Endothelial cell of umbilical vein (primary cell): ENCODE data around the gene MCFD2. TPM values are rescaled to one million over a fixed set of nuclear protein-coding genes. Genes with fewer than 3 reads are reported as not detected.

Experiments
- BruUV-seq: library from RNA; stranded (reverse); fragments of 400-500 nt; replicated peaks from 2 replicates; lab custom pipeline; 2021; lab: Mats Ljungman, UMichigan
- CTCF ChIA-PET: fragments of 300-600, 350-600 bp; sonication (Branson Sonifier 250); formaldehyde crosslinking; loops from one replicate; lab custom pipeline; 2021; ENCODE audit warnings: antibody characterized with exemption, inconsistent platforms; lab: Charles Lee
- POLR2A ChIA-PET: fragments of 300-600, 350-600 bp; sonication (Branson Sonifier 250); formaldehyde crosslinking; loops from one replicate; lab custom pipeline; 2021; ENCODE audit warnings: antibody characterized with exemption, inconsistent platforms; lab: Charles Lee
- DNase-seq: peaks from one replicate; pipeline ENCODE4 v3.0.0-alpha.2; 2011; ENCODE audit warnings: low read depth, low spot score
- FAIRE-seq: peaks from 2 replicates; lab custom pipeline; 2011; peaks lifted over from hg19 to GRCh38; lab: Jason Lieb, UNC
- H2AFZ ChIP-seq: 2 replicates; pipeline ENCODE4 v1.6.0; 2012; ENCODE audit warnings: low read depth, low read length, control low read depth, inconsistent platforms
- H3K27ac ChIP-seq: 2 replicates; pipeline ENCODE4 v1.5.1; 2011; ENCODE audit warnings: low read depth, mild to moderate bottlenecking, control low read depth, low read length, moderate library complexity; ENCODE audit not compliant: insufficient read depth
- H3K27me3 ChIP-seq, 2 experiments: 2 replicates each; pipeline versions ENCODE4 v1.6.0 to v1.6.1; 2011; ENCODE audit warnings: low read length in 2 of 2, mixed read lengths in 1 of 2; ENCODE audit not compliant: control insufficient read depth in 2 of 2, insufficient read depth in 2 of 2
- H3K36me3 ChIP-seq, 2 experiments: 2 replicates in 1 of 2; 3 replicates in 1 of 2; pipeline ENCODE4 v1.5.1; 2011; ENCODE audit warnings: low read length in 2 of 2, mild to moderate bottlenecking in 1 of 2, moderate library complexity in 1 of 2; ENCODE audit not compliant: control insufficient read depth in 2 of 2, insufficient read depth in 2 of 2; ENCODE audit errors: extremely low read depth in 1 of 2
- H3K4me1 ChIP-seq: 3 replicates; pipeline ENCODE4 v1.5.1; 2011; ENCODE audit warnings: mild to moderate bottlenecking, low read length; ENCODE audit not compliant: control insufficient read depth, insufficient read depth; ENCODE audit errors: extremely low read depth
- H3K4me2 ChIP-seq: 2 replicates; pipeline ENCODE4 v1.6.1; 2011; ENCODE audit warnings: low read length, control low read depth, mixed read lengths; ENCODE audit not compliant: insufficient read depth
- H3K4me3 ChIP-seq, 3 experiments: fragments of 200-600 bp in 1 of 3; sonication (generic), shearing (Covaris generic) in 1 of 3; replicated peaks in 1 of 3; 2 replicates each; pipeline ENCODE4 v1.5.1; 2011 to 2016; ENCODE audit warnings: control low read depth in 3 of 3, low read length in 3 of 3, mild to moderate bottlenecking in 2 of 3, inconsistent platforms in 1 of 3, low read depth in 1 of 3, moderate library complexity in 1 of 3; ENCODE audit not compliant: insufficient read depth in 1 of 3
- H3K79me2 ChIP-seq: 2 replicates; pipeline ENCODE4 v1.6.0; 2012; ENCODE audit warnings: low read length, inconsistent platforms; ENCODE audit not compliant: control insufficient read depth, insufficient read depth
- H3K9ac ChIP-seq: replicated peaks from 2 replicates; pipeline ENCODE3; 2011; ENCODE audit warnings: low read length, control low read depth; ENCODE audit not compliant: insufficient read depth; ENCODE audit errors: extremely low read depth
- H3K9me1 ChIP-seq: replicated peaks from 3 replicates; pipeline ENCODE4 v1.6.0; 2011; ENCODE audit warnings: mild to moderate bottlenecking, low read length; ENCODE audit not compliant: control insufficient read depth, insufficient read depth; ENCODE audit errors: extremely low read depth
- H3K9me3 ChIP-seq: replicated peaks from 2 replicates; pipeline ENCODE4 v1.5.1; 2012; ENCODE audit warnings: low read length, inconsistent platforms; ENCODE audit not compliant: control insufficient read depth, insufficient read depth
- H4K20me1 ChIP-seq: replicated peaks from 2 replicates; pipeline ENCODE3; 2011; ENCODE audit warnings: mild to moderate bottlenecking, low read length; ENCODE audit not compliant: control insufficient read depth, insufficient read depth; ENCODE audit errors: extremely low read depth
- FOS ChIP-seq: IDR thresholded peaks from 2 replicates; pipeline ENCODE4 v1.6.1; 2011; ENCODE audit warnings: mild to moderate bottlenecking, low read length, moderate library complexity, borderline replicate concordance; ENCODE audit not compliant: insufficient read depth
- GATA2 ChIP-seq: IDR thresholded peaks from 2 replicates; pipeline ENCODE4 v1.7.0; 2011; ENCODE audit warnings: low read depth, mild to moderate bottlenecking, moderate library complexity, mixed read lengths, low read length; ENCODE audit not compliant: insufficient read length, insufficient read depth
- JUN ChIP-seq: IDR thresholded peaks from 2 replicates; pipeline ENCODE4 v1.6.1; 2011; ENCODE audit warnings: borderline replicate concordance, low read depth; ENCODE audit not compliant: insufficient read length, insufficient read depth
- MYC ChIP-seq: IDR thresholded peaks from one replicate; pipeline ENCODE4 v1.6.1; 2011; ENCODE audit warnings: mild to moderate bottlenecking, low read depth, low read length
- POLR2AphosphoS5 ChIP-seq: IDR thresholded peaks from 2 replicates; pipeline ENCODE4 v1.6.1; 2012; ENCODE audit warnings: low read depth, mild to moderate bottlenecking, control low read depth, low read length, moderate library complexity; ENCODE audit not compliant: insufficient read depth
- dilution Hi-C: fragments of 300-500 bp; cut with MboI; formaldehyde crosslinking; loops from one replicate; pipeline ENCODE4 v1.15.0; 2019; ENCODE audit warnings: low sequenced_read_pairs; ENCODE audit not compliant: extremely low pct_ligation_motif_present
- intact Hi-C: fragments of 100-400 bp; cut with micrococcal nuclease; formaldehyde crosslinking; loops from one replicate; pipeline ENCODE4 v1.10.0; 2022
- polyA plus RNA-seq, 4 experiments: library from polyadenylated mRNA; depleted of rRNA in 3 of 4; stranded (reverse) in 3 of 4; unstranded in 1 of 4; fragments of >200 nt; gene quantifications; 2 replicates each; pipeline versions ENCODE4 v1.2.1 to v1.2.3, GENCODE V29; 2011 to 2012; ENCODE audit warnings: missing spikeins in 1 of 4
- total RNA-seq: library from RNA; stranded (reverse); gene quantifications from 2 replicates; pipeline ENCODE4 v1.2.3, GENCODE V29; 2021
- TF ChIP-seq, protein P1 (sequence below), 2 donors: IDR thresholded peaks; 1 replicate in 1 of 2; 2 replicates in 1 of 2; pipeline ENCODE4 v1.5.1; 2011; ENCODE audit warnings: low read length in 2 of 2, mild to moderate bottlenecking in 2 of 2, moderate library complexity in 2 of 2, control low read depth in 1 of 2, inconsistent platforms in 1 of 2, low read depth in 1 of 2; ENCODE audit not compliant: insufficient read depth in 1 of 2; ENCODE audit errors: extremely low read depth in 1 of 2

MCFD2 gene
- total and polyA plus RNA-seq, 2 donors (not counting 3 experiments of a cell fraction or from before 2014, with no cell fraction given) = 74.8 to 141 TPM

- FAIRE-seq = peak; percentile 63
Measured at GRCh38 chr2:46893269-46893939, 22.2 kb downstream of the MCFD2 start.

More at GRCh38 chr2:46893269-46893939, 22.2 kb downstream of the MCFD2 start:
- no peak overlapping the region for H3K9ac ChIP-seq
- dilution Hi-C loops (no loop called here), intact Hi-C loops (no loop called here)
- TF ChIP-seq FOS = peak; percentile 23
- TF ChIP-seq POLR2AphosphoS5 = no peak
- no peak for TF ChIP-seq JUN
- TF ChIP-seq, protein P1, sequence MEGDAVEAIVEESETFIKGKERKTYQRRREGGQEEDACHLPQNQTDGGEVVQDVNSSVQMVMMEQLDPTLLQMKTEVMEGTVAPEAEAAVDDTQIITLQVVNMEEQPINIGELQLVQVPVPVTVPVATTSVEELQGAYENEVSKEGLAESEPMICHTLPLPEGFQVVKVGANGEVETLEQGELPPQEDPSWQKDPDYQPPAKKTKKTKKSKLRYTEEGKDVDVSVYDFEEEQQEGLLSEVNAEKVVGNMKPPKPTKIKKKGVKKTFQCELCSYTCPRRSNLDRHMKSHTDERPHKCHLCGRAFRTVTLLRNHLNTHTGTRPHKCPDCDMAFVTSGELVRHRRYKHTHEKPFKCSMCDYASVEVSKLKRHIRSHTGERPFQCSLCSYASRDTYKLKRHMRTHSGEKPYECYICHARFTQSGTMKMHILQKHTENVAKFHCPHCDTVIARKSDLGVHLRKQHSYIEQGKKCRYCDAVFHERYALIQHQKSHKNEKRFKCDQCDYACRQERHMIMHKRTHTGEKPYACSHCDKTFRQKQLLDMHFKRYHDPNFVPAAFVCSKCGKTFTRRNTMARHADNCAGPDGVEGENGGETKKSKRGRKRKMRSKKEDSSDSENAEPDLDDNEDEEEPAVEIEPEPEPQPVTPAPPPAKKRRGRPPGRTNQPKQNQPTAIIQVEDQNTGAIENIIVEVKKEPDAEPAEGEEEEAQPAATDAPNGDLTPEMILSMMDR (IDR thresholded peaks at IDR 0.05; ENCODE audit: extremely low read depth in 1 of 2, insufficient read depth in 1 of 2, low read depth in 1 of 2, low read length in 2 of 2) = no peak
- no peak for TF ChIP-seq MYC
- no peak for TF ChIP-seq GATA2
- no peaks in the 10 kb centered on the region for H3K9me3 ChIP-seq
- H3K4me3 ChIP-seq = no peak overlapping the region
- no peaks in the 10 kb centered on the region for H3K9me1 ChIP-seq
- no peaks in the 10 kb centered on the region for H3K27me3 ChIP-seq
- ChIA-PET POLR2A (no interaction called here), CTCF (no interaction called here)
- H3K4me1 ChIP-seq = no peaks in the 10 kb centered on the region
- no peaks in the 10 kb centered on the region for H3K79me2 ChIP-seq
- no peak overlapping the region for H2AFZ ChIP-seq
- H3K27ac ChIP-seq = no peak overlapping the region
- H3K4me2 ChIP-seq = no peak overlapping the region
- DNase-seq = no peak
- no peaks in the 10 kb centered on the region for H3K36me3 ChIP-seq
- H4K20me1 ChIP-seq = no peaks in the 10 kb centered on the region
- BruUV-seq = no TSS peak
